GM10266 (cell line): Measurements from ENCODE around the gene NTRK2.

ENCODE experiments used
- DNase-seq: peaks from one replicate; pipeline ENCODE4 v3.0.0; 2012; ENCODE audit errors: extremely low spot score
- TF ChIP-seq, protein P1 (sequence below): IDR thresholded peaks from 2 replicates; pipeline ENCODE4 v1.5.1; 2012; ENCODE audit warnings: mild to moderate bottlenecking, low read depth; ENCODE audit not compliant: control insufficient read depth, insufficient read depth; ENCODE audit errors: missing control alignments

Gene NTRK2

DNA sequence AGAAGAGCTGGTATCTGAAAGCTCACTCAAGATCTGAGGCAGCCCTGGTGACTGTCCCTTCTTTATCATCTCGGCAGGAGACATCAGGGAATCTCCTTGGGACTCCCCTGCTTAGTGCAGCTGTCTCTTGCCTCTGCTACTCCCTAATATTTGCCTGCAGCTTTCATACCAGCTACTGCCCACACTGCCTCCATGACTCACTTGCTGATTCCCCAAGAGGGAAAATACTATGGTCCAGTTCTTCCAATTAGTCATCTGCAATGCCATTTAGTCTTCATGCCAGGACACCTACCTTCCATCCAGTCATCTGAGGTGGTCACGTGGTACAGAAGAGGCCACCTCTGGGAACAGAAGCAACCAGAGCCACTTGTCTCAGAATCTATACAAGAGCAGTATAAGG lies 270.8 kb downstream of the NTRK2 start:
- TF ChIP-seq, protein P1, sequence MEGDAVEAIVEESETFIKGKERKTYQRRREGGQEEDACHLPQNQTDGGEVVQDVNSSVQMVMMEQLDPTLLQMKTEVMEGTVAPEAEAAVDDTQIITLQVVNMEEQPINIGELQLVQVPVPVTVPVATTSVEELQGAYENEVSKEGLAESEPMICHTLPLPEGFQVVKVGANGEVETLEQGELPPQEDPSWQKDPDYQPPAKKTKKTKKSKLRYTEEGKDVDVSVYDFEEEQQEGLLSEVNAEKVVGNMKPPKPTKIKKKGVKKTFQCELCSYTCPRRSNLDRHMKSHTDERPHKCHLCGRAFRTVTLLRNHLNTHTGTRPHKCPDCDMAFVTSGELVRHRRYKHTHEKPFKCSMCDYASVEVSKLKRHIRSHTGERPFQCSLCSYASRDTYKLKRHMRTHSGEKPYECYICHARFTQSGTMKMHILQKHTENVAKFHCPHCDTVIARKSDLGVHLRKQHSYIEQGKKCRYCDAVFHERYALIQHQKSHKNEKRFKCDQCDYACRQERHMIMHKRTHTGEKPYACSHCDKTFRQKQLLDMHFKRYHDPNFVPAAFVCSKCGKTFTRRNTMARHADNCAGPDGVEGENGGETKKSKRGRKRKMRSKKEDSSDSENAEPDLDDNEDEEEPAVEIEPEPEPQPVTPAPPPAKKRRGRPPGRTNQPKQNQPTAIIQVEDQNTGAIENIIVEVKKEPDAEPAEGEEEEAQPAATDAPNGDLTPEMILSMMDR = no peak
- no peak for DNase-seq

DNA sequence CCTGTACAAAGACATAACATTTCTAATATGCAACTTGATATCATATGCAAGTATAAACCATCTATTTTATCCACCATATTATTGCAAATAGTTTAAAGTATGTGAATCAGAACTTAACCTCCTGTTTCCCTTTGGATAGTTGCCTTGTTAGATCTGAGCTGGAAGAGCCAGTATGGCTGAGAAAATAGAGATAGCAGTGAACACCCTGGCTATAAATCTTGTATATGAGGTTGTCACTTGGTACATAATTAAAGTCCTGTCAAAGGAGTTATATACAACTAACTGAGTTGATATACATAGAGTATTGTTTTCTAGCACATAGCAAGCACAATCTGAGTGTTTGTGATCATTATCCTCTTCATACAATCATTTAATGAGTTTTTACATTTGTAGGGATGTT lies 272.3 kb downstream of the NTRK2 start:
- TF ChIP-seq, protein P1 = no peak
- no peak for DNase-seq

DNA sequence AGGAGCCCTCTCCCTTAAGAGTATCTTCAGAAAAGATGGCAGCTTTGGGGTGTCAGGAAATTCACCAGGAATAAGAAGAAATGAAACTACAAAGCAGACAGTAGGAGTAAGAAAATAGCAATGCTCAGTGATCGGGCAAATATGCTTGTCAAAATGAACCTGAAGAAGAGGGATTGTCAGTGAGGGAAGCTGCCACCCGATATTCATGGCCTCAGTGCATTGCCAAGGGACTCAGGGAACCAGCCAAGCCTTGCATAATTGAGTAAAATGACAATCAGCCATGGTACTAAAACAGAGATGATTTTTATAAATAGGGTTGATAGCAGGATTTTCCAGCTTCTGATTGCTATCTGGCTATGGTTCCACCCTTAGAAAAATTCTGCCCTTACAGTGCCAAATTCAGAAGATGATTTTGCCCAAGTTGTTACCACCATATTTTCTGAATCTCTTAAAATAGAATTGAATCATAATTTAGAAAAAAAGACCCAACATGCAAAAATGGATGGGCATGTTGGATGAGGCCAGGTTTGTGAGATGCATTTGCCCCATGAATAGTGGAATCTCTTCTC lies 274.0 kb downstream of the NTRK2 start:
- TF ChIP-seq, protein P1 = no peak
- no peak for DNase-seq

DNA sequence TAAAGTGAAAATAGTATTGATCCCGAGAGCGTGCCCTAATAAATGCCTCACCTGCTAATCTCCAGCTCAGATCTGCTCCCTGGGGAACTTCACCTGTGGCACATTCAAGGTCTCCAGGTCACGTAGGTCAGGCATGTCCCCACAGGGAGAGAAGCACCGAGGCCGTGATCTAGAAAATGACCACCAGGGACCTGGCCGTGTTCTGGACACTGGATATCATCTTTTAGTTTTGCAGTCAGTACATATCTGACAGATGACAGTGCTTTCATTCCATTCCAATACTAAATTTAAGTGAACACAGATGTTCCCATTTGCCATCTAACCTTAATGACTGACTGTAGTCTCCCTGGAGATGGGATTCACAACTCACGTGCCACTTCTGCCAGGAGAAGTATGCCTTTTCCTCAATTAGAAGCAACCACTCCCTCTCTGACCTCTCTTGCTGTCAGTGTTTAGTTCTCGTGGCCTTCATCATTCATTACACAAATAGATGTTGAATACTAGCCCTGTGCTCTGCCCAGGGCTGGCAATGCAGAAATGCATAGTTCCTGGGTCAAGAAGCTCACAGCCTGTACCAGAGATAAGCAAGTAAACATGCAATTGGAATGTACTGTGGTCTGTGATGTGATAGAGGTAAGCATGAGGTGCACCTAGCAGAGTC lies 276.5 kb downstream of the NTRK2 start:
- DNase-seq = no peak
- TF ChIP-seq, protein P1 = no peak

DNA sequence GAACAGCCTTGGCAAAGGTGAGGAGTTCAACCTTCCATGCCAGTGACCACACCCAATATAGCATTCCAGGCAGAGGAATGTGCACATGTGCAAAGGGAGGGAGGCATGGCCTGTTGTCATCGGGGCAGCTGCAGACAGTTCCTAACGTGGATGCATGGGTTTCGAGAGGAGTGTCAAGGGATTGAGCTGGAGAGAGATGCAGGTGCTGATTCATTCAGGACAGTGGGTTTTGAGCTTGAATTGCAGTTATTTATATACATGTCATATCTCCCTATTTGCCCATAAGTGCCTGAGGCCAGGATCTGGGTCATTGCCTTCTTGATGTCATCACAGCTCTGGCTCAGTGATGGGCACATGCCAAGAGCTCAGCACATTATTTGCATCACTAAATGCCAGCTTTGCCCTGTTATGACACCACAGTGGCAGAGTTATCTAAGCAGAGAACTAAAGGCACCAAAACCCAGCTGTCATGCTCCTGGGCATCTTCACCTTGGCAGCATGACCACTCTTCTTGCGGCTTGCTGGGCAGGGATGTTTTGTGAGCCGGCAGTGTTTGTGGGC lies 278.0 kb downstream of the NTRK2 start:
- TF ChIP-seq, protein P1 = no peak
- no peak for DNase-seq

DNA sequence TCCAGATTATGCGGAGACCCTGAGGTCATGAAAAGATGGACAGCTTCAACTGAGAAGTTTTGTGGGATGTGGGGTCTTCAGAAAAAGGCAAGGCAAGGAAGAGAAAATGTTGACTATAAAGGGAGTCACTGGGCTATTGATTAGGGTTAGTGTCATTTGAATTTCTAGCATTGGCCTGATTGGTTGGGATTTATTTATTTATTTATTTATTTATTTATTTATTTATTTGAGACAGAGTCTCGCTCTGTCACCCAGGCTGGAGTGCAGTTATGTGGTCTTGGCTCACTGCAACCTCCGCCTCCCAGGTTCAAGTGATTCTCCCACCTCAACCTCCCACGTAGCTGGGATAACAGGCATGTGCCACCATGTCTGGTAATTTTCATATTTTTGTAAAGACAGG lies 279.7 kb downstream of the NTRK2 start:
- TF ChIP-seq, protein P1 = no peak
- no peak for DNase-seq

DNA sequence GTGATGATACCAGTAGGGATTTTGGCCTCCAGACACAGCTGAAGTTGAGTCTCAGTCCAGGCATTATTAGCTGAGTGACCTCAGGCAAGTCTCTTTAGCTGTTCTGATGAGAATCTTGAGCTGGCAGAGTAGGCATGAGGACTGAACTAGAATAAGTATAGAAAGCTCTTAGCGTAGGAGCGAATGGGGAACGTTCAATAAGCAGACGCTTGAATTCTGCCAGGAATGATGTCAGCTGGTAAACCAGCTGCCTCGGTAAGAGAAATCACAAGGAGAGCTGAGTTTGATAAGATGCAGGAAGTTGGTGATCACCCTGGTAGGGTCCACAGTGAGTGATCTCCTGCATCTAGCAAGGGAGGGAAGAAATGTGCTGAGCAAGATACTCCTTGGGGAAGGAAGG lies 280.4 kb downstream of the NTRK2 start:
- TF ChIP-seq, protein P1 = no peak

More for the DNA sequence above, 280.4 kb downstream of the NTRK2 start:
- DNase-seq = no peak
